ENCODE measurements around the gene HILPDA.
"Not testable (repeated sequence)": the region's sequence is repeated elsewhere in the genome, so short reads cannot be mapped to it uniquely, and the experiment has no call there.

HILPDA gene

DNA sequence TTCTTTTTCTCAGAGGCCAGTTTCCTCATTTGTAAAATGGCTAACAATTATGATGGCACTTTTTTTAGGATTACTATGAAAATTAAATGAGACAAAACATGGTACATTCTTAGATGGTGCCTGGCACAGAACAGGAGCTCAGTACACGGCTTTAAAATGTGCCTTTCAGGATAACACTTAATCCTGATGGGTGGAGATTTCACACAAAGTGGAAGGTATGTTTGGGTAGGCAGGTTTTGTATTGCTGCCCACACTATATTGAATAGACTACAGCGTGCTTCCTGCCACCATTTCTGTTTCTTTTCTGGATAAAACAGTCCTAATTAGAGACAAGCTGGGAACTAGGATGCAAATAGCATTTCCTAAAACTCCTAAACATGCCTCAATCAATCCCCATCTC is 23.9 kb upstream of the HILPDA start:
- DNase-seq (ENCODE audit: low spot score): no peak

DNA sequence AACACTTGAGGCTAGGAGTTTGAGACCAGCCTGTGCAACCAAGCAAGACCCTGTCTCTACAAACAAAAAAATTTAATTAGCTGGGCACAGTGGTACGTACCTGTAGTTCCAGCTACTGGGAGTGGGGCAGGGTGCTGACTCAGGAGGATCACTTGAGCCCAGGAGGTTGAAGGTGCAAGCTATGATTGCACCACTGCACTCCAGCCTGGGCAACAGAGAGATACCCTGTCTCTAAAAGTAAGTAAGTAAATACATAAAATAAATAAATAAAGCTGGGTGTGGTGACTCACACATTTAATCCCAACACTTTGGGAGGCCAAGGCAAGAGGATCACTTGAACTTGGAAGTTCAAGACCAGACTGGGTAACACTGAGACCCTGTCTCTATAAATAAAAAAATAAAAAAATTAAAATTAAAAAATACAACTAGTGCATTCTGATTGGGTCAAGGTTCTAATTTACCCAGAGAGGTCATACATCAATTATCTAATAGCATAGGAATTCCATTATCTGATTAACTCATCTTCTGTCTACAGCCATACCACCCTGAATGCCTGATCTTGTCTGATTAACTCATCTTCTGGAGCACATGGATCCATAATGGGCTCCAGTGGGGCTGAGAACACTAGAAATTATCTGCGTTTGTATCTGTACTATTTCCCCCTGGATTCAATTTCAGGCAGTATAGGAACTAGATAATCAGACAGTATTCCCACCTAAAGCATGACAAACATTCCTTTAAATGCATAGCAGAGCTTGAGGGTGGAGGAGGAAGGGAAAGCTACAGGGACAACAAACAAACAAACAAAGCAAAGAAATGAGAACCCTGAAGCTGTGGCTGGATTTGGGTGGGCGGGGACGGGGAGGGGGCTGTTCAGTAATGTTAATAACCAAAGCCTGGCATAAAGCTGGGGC is 21.0 kb upstream of the HILPDA start:
- DNase-seq (ENCODE audit: low spot score): no peak

DNA sequence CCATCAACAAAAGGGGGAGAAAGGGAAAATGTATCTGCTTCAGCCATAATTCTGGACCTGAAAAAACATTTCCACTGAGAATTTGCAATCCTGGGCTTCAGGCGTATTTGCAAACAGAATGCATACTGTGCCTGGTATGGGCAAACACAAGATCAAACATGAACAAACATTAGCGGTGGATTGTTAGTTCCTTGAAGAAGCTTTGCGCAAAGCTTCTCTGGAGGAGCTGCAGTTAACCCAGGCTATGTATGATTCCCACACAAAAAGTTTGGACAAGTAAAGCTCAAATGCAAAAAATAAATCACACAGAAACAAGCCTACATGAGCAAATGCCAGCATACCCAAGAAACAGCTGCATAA is 20.4 kb upstream of the HILPDA start:
- no peak for DNase-seq (ENCODE audit: low spot score)

DNA sequence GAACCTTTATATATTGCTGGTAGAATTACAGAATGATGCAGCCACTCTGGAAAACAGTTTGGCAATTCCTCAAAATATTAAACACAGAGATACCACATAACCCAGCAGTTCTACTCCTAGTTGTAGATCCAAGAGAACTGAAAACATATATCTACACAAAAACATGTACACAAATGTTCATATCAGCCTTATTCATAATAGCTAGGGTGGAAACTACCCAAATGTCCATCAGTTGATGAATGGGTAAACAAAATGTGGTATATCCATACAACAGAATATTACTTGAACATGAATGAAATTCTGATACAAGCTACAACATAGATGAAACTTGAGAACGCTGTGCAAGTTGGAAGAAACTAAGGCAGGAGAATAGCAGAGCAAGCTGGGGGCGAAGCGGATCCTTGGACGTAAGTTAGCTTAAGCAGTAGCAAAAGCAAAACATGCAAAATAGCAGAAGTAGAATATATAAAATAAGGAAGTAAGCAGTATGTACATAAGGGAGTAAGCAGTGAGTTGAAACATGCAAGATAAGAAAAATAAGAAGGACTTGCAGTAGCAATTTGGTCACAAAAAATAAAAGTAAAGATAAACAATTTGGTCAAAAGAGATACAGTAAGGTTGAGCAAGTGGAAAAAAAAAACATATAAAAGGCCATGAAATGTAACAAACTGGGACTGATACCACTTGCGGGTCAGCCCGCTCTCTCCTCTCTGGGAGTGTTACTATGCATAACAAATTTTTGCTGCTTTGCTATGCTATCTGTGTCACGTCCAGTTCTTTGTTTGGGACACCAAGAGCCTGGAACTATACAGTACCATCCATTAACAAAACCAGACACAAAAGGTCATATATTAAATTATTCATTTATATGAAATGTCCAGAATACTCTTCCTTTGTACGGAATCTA is 18.0 kb upstream of the HILPDA start:
- no peak for DNase-seq (ENCODE audit: low spot score)

DNA sequence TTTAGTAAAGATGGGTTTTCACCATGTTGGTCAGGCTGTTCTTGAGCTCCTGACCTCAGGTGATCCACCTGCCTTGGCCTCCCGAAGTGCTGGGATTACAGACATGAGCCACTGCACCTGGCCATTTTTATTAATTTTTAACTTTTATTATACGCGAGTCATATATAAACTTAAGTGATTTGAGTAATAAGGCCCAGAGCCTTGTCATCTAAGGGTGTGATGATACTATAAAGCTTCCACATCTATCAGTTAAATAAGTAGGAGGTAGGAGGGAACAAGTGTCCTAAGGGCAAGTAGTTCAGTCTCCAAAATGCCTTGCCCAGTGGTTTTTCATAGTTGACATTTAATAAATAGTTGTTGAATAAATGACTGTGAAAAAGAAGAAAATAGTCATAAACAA is 13.3 kb upstream of the HILPDA start:
- peak; percentile 29 for DNase-seq (ENCODE audit: low spot score)

DNA sequence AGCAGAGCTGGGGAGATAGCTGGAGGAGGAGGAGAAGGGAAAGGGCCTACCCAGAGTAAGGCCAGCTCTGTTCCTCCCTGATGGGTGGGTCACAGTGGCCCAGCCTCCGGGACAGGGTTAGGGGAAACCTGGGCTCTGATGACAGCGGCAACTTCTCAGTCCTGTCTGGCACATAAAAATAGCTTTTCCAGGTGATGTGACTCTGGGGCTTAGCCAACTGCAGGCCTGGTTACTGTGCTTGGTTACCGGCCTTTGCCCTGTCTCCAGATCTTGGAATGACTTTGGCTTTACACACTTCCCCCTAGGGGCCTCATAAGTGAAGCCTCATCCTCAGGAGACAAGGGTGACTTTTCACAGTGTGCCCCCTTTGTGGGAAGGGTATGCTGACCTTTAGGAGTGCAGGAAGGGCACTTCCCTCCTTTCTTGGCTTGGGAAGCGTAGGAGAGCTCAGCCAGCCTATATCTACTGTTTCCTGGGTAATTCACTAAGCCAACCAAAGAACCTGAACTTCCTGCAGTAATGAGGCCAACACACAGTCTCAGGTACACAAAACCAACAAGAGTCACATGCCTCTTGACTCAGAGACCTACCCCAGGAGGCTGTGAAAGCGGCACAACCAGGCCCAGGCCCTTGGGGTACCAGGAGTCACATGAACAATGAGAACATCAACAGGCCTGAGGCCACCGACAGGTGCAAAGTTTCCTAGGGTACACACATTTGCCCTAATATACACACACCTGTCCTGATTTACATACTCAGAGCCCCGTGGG is 11.7 kb upstream of the HILPDA start:
- peak; percentile 28 for DNase-seq (ENCODE audit: low spot score)

DNA sequence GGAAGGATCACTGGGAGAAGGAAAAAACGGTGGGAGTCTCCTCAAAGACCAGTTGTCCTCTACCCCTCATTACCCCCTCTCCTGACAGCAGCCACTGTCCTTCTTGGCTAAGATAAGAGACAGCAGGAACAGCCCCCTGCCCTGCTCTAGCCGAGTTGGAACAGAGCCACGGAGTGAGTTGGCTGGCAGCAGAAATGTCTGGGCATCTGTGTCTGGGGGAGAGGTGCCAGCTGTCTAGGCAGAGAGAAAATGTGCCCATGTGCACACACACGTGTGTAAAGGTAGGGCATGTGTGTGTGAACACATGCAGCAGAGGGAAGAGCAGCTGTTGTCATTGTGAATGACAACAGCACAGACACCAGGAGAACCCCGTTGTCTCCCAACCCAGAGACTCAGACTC is 9.4 kb upstream of the HILPDA start:
- no peak for DNase-seq (ENCODE audit: low spot score)

DNA sequence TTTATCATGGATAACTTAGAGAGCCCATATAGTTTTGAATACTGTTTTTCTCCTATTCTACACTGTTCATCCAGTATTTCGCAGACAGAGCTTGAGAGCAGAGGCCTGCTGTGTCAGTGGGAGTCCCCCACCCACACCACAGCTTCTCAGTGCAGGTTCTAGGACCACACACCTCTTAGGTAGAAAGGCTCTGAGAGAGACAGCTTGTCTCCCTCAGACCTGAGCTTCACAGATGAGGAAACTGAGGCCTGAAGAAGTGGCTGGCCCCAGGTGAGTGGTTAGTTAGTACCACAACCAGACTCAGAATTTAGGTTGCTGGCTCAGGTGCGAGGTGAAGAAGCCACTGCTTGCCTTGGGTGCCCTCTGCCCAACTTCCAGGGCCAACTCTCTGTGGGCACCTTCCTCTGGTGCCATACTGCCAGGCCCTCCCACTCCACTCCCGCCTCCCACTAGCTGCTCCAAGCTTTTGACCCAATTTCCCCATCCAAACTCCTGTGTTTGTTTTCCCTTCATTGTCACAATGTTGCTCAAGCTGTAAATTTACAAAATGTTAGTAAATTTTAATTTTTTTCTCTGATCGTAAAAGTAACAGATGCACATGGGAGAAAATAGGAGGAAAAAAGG is 7.6 kb upstream of the HILPDA start:
- DNase-seq (ENCODE audit: low spot score): no peak

DNA sequence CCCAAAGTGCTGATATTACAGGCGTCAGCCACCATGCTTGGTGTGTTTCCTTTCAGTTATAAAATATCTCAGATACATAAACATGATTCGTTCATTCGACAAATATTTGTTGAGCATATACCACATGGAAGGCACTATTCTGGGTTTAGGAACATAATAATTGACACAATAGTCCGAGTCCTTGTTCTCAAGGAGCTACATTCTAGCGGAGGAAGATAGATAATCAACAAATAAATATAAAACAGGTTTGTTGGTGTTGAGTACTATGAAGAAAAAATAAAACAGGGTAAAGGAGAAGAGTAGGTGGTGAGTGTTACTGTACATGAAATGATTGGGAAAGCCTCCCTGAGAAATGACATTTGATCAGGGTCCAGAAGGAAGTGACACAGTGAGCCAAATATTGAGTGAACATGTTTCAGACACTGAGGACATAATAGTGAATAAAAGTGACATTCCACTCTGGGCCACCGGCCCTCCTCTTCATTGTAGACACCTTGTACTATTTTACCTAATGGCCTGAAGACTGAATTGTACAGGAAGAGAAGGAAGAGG is 6.9 kb upstream of the HILPDA start:
- no peak for DNase-seq (ENCODE audit: low spot score)

DNA sequence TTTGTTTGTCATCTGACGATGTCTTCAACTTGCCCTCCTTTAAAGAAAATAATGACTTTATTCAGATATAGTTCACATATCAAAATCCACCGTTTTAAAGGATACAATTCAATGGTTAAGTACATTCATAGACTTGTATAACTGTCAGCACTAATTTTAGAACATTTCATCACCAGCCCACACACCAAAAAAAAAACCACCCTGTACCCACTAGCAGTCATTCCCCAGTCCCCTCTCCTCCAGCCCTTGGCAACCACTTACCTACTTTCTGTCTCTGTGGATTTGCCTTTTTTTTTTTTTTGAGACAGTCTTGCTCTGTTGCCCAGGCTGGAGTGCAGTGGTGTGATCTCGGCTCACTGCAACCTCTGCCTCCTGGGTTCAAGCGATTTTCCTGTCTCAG is 5.3 kb upstream of the HILPDA start:
- DNase-seq (ENCODE audit: low spot score): no peak

DNA sequence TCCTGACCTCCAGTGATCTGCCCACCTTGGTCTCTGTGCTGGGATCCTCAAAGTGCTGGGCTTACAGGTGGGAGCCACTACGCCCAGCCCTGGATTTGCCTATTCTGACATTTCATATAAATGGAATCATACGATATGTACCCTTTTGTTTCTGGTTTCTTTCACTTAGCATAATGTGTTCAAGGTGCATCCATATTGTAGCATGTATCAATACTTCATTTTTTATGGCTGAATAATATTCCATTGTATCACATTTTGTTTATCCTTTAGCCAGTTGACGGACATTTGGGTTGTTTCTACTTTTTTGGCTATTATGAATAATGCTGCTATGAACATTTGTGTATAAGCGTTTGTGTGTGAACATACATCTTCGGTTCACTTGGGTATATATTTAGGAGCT is 4.8 kb upstream of the HILPDA start:
- DNase-seq (ENCODE audit: low spot score): no peak

DNA sequence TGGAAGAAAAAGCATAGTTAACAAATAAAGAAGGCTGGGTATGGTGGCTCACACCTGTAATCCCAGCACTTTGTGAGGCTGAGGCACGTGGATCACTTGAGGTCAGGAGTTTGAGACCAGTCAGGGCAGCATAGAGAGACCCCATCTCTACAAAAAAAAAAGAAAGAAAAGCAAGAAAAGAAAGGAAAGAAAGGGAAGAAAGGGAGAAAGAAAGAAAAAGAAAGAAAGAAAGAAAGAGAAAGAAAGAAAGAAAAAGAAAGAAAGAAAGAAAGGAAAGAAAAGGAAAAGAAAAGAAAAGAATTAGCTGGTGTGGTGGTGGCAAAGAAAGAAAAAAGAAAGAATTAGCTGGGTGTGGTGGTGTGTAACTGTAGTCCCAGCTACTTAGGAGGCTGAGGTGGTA is 3.1 kb upstream of the HILPDA start:
- no peak for DNase-seq (ENCODE audit: low spot score)

DNA sequence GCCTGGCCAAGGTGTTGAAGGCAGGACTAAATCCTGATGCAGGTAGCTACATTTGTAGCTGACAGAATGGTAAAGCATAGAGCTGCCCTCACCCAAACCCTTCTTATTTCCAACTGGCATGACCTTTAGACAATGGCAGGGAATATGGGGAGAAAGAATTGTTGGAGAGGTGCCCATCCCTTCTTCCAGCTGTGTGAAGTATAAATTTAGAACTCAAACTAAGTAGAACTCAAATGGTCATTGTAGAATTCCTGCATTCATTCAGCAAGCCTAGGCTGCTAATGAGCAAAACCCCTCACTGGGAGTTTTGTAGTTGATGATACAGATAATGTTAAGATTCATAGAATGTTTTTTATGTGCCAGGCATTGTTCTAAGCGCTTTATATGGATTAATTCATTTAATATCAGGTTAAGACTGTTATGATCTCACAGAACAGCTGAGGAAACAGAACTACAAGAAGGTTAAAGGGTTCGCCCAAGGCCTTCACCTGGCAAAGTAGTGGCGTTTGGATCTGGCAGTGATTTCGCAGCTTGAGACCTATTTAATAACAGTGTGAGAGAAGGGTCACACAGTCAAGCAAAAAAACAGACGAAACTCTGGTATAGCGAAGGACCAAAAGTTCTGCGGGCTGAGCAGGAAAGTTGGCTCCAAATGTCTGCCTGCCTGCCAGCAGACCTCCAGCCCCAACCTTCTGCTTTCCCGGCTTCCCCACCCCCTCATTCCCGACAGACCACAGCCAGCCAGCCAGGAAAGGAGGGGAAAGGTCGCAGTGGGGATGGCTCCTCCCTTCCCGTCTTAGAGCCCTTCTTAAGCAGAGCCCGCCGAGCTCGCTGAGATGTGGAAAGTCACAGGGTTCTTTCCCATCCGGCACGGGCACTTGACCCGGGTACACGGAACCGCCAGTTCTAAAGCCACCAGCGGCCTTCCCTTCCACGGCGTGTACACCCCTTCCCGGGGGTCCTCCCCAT is 1.6 kb upstream of the HILPDA start:
- DNase-seq (ENCODE audit: low spot score): peak; percentile 55

DNA sequence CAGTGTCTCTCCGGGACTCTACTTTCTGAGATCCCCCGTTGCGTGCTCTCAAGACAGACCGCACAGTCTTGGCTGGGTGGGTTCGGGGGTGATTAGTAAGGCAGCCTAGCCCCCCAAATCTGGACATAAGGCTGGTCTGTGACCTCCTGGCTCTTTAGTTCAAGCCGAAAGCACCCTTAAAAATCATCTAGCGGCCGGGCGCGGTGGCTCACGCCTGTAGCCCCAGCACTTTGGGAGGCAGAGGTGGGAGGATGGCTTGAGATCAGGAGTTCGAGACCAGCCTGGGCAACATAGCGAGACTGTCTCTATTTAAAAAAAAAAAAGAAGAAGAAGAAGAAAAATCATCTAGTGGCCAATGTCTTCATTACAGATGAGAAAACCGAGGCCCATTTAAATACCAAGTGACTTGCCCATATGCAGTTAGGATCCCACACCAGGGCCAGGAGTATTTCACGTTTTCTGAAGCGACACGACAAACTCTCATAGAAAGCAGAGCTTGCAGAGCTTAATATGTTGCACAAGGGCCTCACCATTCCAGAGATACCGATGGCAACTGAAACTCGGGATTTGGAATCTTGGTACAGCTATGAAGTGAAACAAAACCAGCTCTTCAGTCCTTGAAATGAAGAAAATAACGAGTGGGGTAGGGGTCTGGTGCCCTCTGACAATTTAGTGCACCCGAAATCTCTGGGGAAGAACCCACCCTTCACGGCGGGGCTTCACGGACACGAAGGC is 703 bp upstream of the HILPDA start:
- no peak for DNase-seq (ENCODE audit: low spot score)

DNA sequence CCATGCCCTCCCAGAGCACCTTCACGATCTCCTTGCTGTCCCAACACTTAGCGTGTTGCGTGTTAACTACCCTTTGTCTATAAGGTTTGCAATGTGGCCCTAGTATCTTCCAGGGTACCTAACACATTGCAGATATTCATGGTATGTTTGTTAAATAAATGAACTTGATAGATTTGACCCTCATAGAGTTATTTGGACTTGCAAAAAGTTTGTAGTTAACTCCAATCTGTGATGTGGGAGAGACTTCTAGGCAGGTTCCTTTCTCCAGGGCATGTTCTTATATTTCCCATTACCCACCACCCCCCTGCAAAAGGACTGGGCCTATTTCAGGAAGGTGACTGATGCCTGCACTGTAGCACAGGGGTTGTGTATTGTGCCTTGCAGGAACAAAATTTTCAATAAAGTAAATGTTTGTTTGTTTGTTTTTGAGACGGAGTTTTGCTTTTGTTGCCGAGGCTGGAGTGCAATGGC is 612 bp downstream of the HILPDA start:
- DNase-seq (ENCODE audit: low spot score): peak; percentile 35

DNA sequence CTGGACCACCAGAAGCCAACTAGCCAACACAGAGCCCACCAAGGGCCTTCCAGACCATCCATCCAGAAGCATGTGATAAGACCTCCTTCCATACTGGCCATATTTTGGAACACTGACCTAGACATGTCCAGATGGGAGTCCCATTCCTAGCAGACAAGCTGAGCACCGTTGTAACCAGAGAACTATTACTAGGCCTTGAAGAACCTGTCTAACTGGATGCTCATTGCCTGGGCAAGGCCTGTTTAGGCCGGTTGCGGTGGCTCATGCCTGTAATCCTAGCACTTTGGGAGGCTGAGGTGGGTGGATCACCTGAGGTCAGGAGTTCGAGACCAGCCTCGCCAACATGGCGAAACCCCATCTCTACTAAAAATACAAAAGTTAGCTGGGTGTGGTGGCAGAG is 1.7 kb downstream of the HILPDA start:
- not testable (repeated sequence) for DNase-seq (ENCODE audit: low spot score)

DNA sequence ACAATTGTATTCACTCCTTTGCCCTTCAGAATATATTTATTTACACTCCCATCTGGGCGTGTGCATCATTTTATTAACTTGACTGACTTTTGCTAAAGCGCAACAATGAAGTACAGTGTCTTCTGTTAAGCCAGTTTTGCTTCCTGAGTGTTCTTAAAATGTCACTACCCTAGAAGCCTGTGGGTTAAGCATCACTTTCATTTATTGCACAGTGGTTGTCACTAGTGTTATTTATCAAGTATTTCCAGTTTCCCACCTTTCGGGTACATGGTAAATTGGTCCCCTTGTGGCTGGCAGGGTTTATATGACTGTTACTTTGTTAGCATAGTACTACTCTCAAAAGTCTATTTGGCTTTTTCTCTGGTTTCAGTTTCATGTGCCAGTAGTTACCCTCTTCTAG is 3.3 kb downstream of the HILPDA start:
- no peak for DNase-seq (ENCODE audit: low spot score)

DNA sequence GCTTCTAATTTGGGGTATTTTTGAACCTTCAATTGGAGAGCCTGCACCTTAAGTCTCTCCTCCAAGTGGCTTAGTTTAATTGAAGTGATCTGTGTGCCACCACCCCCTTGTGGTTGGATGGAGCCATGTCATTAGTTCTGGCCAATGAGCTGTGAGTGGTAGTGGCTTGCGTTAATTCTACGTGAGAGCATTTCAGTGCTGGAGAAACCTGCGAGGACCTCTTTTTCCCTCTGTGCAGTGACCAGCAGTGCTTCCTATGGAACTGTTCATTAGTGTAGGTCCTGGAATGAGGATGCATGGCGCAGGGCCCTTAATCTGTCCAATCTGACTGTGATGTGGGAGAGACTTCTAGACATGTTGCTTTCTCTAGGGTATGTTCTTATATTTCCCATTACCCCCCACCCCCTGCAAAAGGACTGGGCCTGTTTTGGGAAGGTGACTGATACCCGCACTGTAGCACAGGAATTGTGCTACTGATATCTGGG is 3.8 kb downstream of the HILPDA start:
- DNase-seq (ENCODE audit: low spot score): peak; percentile 67

DNA sequence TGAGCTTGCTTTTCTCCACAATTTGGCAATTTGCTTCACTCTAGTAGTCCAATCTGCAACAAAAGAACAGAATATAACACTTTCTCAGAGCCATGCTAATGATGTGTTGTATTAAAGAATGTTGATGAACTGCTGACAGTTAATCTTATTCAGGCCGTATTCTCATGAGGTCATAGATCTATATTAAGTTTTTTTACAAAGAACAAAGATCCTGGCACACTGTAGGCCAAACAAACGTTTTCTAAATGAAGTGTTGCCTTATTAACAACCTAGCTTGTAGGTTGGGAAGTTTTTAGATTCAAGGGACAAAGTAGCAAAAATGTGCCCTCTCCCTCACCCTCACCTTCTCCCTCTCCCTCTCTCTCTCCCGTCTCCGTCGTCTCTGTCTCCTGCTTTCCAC is 6.8 kb downstream of the HILPDA start:
- DNase-seq (ENCODE audit: low spot score): no peak
